ENCODE data around the gene ABCG4.

GRCh38 chr11:119112314-119113020 lies 36.4 kb upstream of the ABCG4 start:
- TF ChIP-seq CTCF (IDR thresholded peaks at IDR 0.05) (no peak), EP300 (IDR thresholded peaks at IDR 0.05) (no peak)
